HUES6 (cell line): ENCODE data around the gene GNA12.
A peak's percentile ranks its signal among the peaks of the same experiment; 100 is the strongest.
"Not testable (repeated sequence)": the region's sequence is repeated elsewhere in the genome, so short reads cannot be mapped to it uniquely, and the experiment has no call there.

Source experiments
- H3K27ac ChIP-seq: 2 replicates; pipeline ENCODE4 v1.7.0; 2013; ENCODE audit warnings: low read depth, mild to moderate bottlenecking, low read length, inconsistent platforms
- H3K27me3 ChIP-seq: 2 replicates; pipeline ENCODE4 v1.6.1; 2013; ENCODE audit warnings: low read length; ENCODE audit not compliant: control insufficient read depth, insufficient read depth
- H3K36me3 ChIP-seq: 2 replicates; pipeline ENCODE4 v1.6.1; 2013; ENCODE audit warnings: low read length; ENCODE audit not compliant: control insufficient read depth, insufficient read depth
- H3K4me1 ChIP-seq: 2 replicates; pipeline ENCODE4 v1.6.1; 2013; ENCODE audit warnings: low read length; ENCODE audit not compliant: control insufficient read depth, insufficient read depth
- H3K4me3 ChIP-seq: 2 replicates; pipeline ENCODE4 v1.5.1; 2013; ENCODE audit warnings: low read depth, low read length
- H3K9ac ChIP-seq: one replicate; pipeline ENCODE4 v1.6.1; 2013; ENCODE audit warnings: mild to moderate bottlenecking, low read length
- H3K9me3 ChIP-seq: 2 replicates; pipeline ENCODE4 v1.6.1; 2013; ENCODE audit warnings: low read depth, low read length; ENCODE audit not compliant: control insufficient read depth, insufficient read depth

Gene GNA12

GRCh38 chr7:2730846-2731770 is 113.0 kb downstream of the GNA12 start:
- no peaks in the 10 kb centered on the region for H3K9me3 ChIP-seq
- H3K9ac ChIP-seq: no peak overlapping the region
- H3K36me3 ChIP-seq: peaks cover 40% of the 10 kb centered on the region
- no peaks in the 10 kb centered on the region for H3K27me3 ChIP-seq
- H3K27ac ChIP-seq: no peak overlapping the region
- H3K4me1 ChIP-seq: peaks cover 18% of the 10 kb centered on the region; the same call in 1 of the 2 replicates
- no peak overlapping the region for H3K4me3 ChIP-seq

GRCh38 chr7:2729893-2730716 is 114.0 kb downstream of the GNA12 start:
- Histone ChIP-seq H3K27ac (no peak overlapping the region), H3K4me3 (no peak overlapping the region), H3K27me3 (no peaks in the 10 kb centered on the region), H3K9me3 (no peaks in the 10 kb centered on the region), H3K36me3 (peaks cover 50% of the 10 kb centered on the region), H3K4me1 (peaks cover 13% of the 10 kb centered on the region; the same call in 1 of the 2 replicates), H3K9ac (no peak overlapping the region)

GRCh38 chr7:2729031-2729892 is 114.8 kb downstream of the GNA12 start:
- H3K27ac ChIP-seq: 0 out of 2 replicates have a peak overlapping the region, but pooled peaks have one; percentile 19

GRCh38 chr7:2728316-2729030 is 115.6 kb downstream of the GNA12 start:
- peaks cover 54% of the 10 kb centered on the region for H3K36me3 ChIP-seq
- no peaks in the 10 kb centered on the region for H3K9me3 ChIP-seq
- no peaks in the 10 kb centered on the region for H3K27me3 ChIP-seq
- H3K9ac ChIP-seq: no peak overlapping the region
- peaks cover 10% of the 10 kb centered on the region; the same call in 1 of the 2 replicates for H3K4me1 ChIP-seq
- no peak overlapping the region for H3K4me3 ChIP-seq
- H3K27ac ChIP-seq: 0 out of 2 replicates have a peak overlapping the region, but pooled peaks have one; percentile 19

More at GRCh38 chr7:2729031-2729892, 114.8 kb downstream of the GNA12 start:
- H3K9me3 ChIP-seq: no peaks in the 10 kb centered on the region
- peaks cover 50% of the 10 kb centered on the region for H3K36me3 ChIP-seq
- peaks cover 10% of the 10 kb centered on the region; the same call in 1 of the 2 replicates for H3K4me1 ChIP-seq
- H3K4me3 ChIP-seq: no peak overlapping the region
- H3K9ac ChIP-seq: no peak overlapping the region
- no peaks in the 10 kb centered on the region for H3K27me3 ChIP-seq

- not testable (repeated sequence) for H3K27ac ChIP-seq, H3K4me3 ChIP-seq, H3K4me1 ChIP-seq, H3K27me3 ChIP-seq, H3K9ac ChIP-seq, H3K9me3 ChIP-seq
- H3K36me3 ChIP-seq: peaks cover 60% of the 10 kb centered on the region
These were observed 116.9 kb downstream of the GNA12 start for GRCh38 chr7:2727206-2727605.

- Histone ChIP-seq H3K4me1 (peaks cover 6% of the 10 kb centered on the region; the same call in 1 of the 2 replicates), H3K4me3 (no peak overlapping the region), H3K36me3 (peaks cover 61% of the 10 kb centered on the region), H3K27me3 (no peaks in the 10 kb centered on the region), H3K9ac (no peak overlapping the region), H3K9me3 (no peaks in the 10 kb centered on the region), H3K27ac (no peak overlapping the region)
These were observed 117.6 kb downstream of the GNA12 start for GRCh38 chr7:2726316-2727018.

- H3K36me3 ChIP-seq: peaks cover 58% of the 10 kb centered on the region
- H3K4me1 ChIP-seq: peaks cover 6% of the 10 kb centered on the region; the same call in 1 of the 2 replicates
- H3K27me3 ChIP-seq: no peaks in the 10 kb centered on the region
- H3K9me3 ChIP-seq: no peaks in the 10 kb centered on the region
- H3K9ac ChIP-seq: no peak overlapping the region
- H3K27ac ChIP-seq: peak overlapping the region; percentile 26; the same call in 1 of the 2 replicates
- H3K4me3 ChIP-seq: no peak overlapping the region
These were observed 118.7 kb downstream of the GNA12 start for GRCh38 chr7:2725178-2726105.

- no peak overlapping the region for H3K4me3 ChIP-seq
- peaks cover 4% of the 10 kb centered on the region; the same call in 1 of the 2 replicates for H3K4me1 ChIP-seq
- H3K27ac ChIP-seq: no peak overlapping the region
- no peaks in the 10 kb centered on the region for H3K27me3 ChIP-seq
- no peaks in the 10 kb centered on the region for H3K9me3 ChIP-seq
- no peak overlapping the region for H3K9ac ChIP-seq
- H3K36me3 ChIP-seq: peaks cover 53% of the 10 kb centered on the region
These were observed 119.5 kb downstream of the GNA12 start for GRCh38 chr7:2724453-2725177.
